Mucosa of stomach (tissue), 1 donor: ENCODE measurements around the gene NUDT3.

ENCODE experiments used
- H3K27me3 ChIP-seq: one replicate; pipeline ENCODE4 v1.7.0; 2013; ENCODE audit warnings: mild to moderate bottlenecking, low read length; ENCODE audit not compliant: control insufficient read depth, insufficient read depth
- H3K36me3 ChIP-seq: one replicate; pipeline ENCODE4 v1.7.0; 2013; ENCODE audit warnings: low read length; ENCODE audit not compliant: control insufficient read depth, insufficient read depth
- H3K4me1 ChIP-seq: one replicate; pipeline ENCODE4 v1.7.0; 2013; ENCODE audit warnings: mild to moderate bottlenecking, low read length; ENCODE audit not compliant: control insufficient read depth, insufficient read depth
- H3K4me3 ChIP-seq: one replicate; pipeline ENCODE4 v1.7.0; 2013; ENCODE audit warnings: low read length
- H3K9ac ChIP-seq: one replicate; pipeline ENCODE4 v1.7.0; 2013; ENCODE audit warnings: mild to moderate bottlenecking, low read length, moderate library complexity
- H3K9me3 ChIP-seq: one replicate; pipeline ENCODE4 v1.7.0; 2013; ENCODE audit warnings: mild to moderate bottlenecking, low read length, moderate library complexity; ENCODE audit not compliant: control insufficient read depth
- donor health status: Pancreatic carcinoma.

The NUDT3 gene

GRCh38 chr6:34305982-34306708 is 86.3 kb downstream of the NUDT3 start:
- no peaks in the 10 kb centered on the region for H3K9me3 ChIP-seq
- H3K4me3 ChIP-seq = no peak overlapping the region
- H3K9ac ChIP-seq = no peak overlapping the region
- H3K27me3 ChIP-seq = no peaks in the 10 kb centered on the region
- no peaks in the 10 kb centered on the region for H3K4me1 ChIP-seq
- H3K36me3 ChIP-seq = no peaks in the 10 kb centered on the region

GRCh38 chr6:34305497-34305896 is 87.0 kb downstream of the NUDT3 start:
- H3K9me3 ChIP-seq = no peaks in the 10 kb centered on the region
- H3K27me3 ChIP-seq = no peaks in the 10 kb centered on the region
- no peak overlapping the region for H3K9ac ChIP-seq
- H3K4me1 ChIP-seq = no peaks in the 10 kb centered on the region
- no peak overlapping the region for H3K4me3 ChIP-seq
- no peaks in the 10 kb centered on the region for H3K36me3 ChIP-seq

- H3K9me3 ChIP-seq = no peaks in the 10 kb centered on the region
- H3K9ac ChIP-seq = no peak overlapping the region
- H3K4me3 ChIP-seq = no peak overlapping the region
- no peaks in the 10 kb centered on the region for H3K36me3 ChIP-seq
- H3K4me1 ChIP-seq = no peaks in the 10 kb centered on the region
- H3K27me3 ChIP-seq = no peaks in the 10 kb centered on the region
Observed at GRCh38 chr6:34304164-34304563, 88.3 kb downstream of the NUDT3 start.

- no peaks in the 10 kb centered on the region for H3K36me3 ChIP-seq
- H3K27me3 ChIP-seq = no peaks in the 10 kb centered on the region
- no peak overlapping the region for H3K4me3 ChIP-seq
- no peaks in the 10 kb centered on the region for H3K9me3 ChIP-seq
- H3K9ac ChIP-seq = no peak overlapping the region
- no peaks in the 10 kb centered on the region for H3K4me1 ChIP-seq
Observed at GRCh38 chr6:34302929-34303328, 89.5 kb downstream of the NUDT3 start.

GRCh38 chr6:34301408-34301807 is 91.1 kb downstream of the NUDT3 start:
- H3K27me3 ChIP-seq = no peaks in the 10 kb centered on the region
- H3K36me3 ChIP-seq = no peaks in the 10 kb centered on the region
- no peaks in the 10 kb centered on the region for H3K4me1 ChIP-seq
- H3K9me3 ChIP-seq = no peaks in the 10 kb centered on the region
- H3K9ac ChIP-seq = no peak overlapping the region
- H3K4me3 ChIP-seq = no peak overlapping the region

GRCh38 chr6:34300332-34300751 is 92.1 kb downstream of the NUDT3 start:
- H3K4me1 ChIP-seq = no peaks in the 10 kb centered on the region
- H3K4me3 ChIP-seq = no peak overlapping the region
- H3K36me3 ChIP-seq = no peaks in the 10 kb centered on the region
- H3K9ac ChIP-seq = no peak overlapping the region
- H3K9me3 ChIP-seq = no peaks in the 10 kb centered on the region
- H3K27me3 ChIP-seq = no peaks in the 10 kb centered on the region

GRCh38 chr6:34298941-34299340 is 93.5 kb downstream of the NUDT3 start:
- Histone ChIP-seq H3K9me3 (no peaks in the 10 kb centered on the region), H3K9ac (no peak overlapping the region), H3K4me1 (no peaks in the 10 kb centered on the region), H3K27me3 (no peaks in the 10 kb centered on the region), H3K4me3 (no peak overlapping the region), H3K36me3 (no peaks in the 10 kb centered on the region)

GRCh38 chr6:34295721-34296120 is 96.7 kb downstream of the NUDT3 start:
- Histone ChIP-seq H3K4me3 (no peak overlapping the region), H3K9ac (no peak overlapping the region), H3K27me3 (no peaks in the 10 kb centered on the region), H3K9me3 (no peaks in the 10 kb centered on the region), H3K36me3 (peaks cover 3% of the 10 kb centered on the region), H3K4me1 (no peaks in the 10 kb centered on the region)

GRCh38 chr6:34292954-34293353 is 99.5 kb downstream of the NUDT3 start:
- H3K9me3 ChIP-seq = no peaks in the 10 kb centered on the region
- no peaks in the 10 kb centered on the region for H3K4me1 ChIP-seq
- H3K9ac ChIP-seq = no peak overlapping the region
- H3K27me3 ChIP-seq = no peaks in the 10 kb centered on the region
- no peak overlapping the region for H3K4me3 ChIP-seq
- peaks cover 3% of the 10 kb centered on the region for H3K36me3 ChIP-seq

- Histone ChIP-seq H3K4me1 (no peaks in the 10 kb centered on the region), H3K9me3 (no peaks in the 10 kb centered on the region), H3K27me3 (no peaks in the 10 kb centered on the region), H3K9ac (no peak overlapping the region), H3K36me3 (peaks cover 3% of the 10 kb centered on the region), H3K4me3 (no peak overlapping the region)
Observed at GRCh38 chr6:34289137-34289536, 103.3 kb downstream of the NUDT3 start.

GRCh38 chr6:34288581-34288980 is 103.9 kb downstream of the NUDT3 start:
- Histone ChIP-seq H3K4me3 (no peak overlapping the region), H3K9me3 (no peaks in the 10 kb centered on the region), H3K36me3 (peaks cover 3% of the 10 kb centered on the region), H3K27me3 (no peaks in the 10 kb centered on the region), H3K4me1 (no peaks in the 10 kb centered on the region), H3K9ac (no peak overlapping the region)

GRCh38 chr6:34285448-34286164 is 106.9 kb downstream of the NUDT3 start:
- H3K36me3 ChIP-seq = no peaks in the 10 kb centered on the region
- H3K9me3 ChIP-seq = no peaks in the 10 kb centered on the region
- no peak overlapping the region for H3K4me3 ChIP-seq
- H3K27me3 ChIP-seq = no peaks in the 10 kb centered on the region
- H3K9ac ChIP-seq = no peak overlapping the region
- no peaks in the 10 kb centered on the region for H3K4me1 ChIP-seq
